Measurements from ENCODE around the gene CREG2. TPM values are rescaled to one million over a fixed set of nuclear protein-coding genes. Genes with fewer than 3 reads are reported as not detected.
A peak's percentile ranks its signal among the peaks of the same experiment; 100 is the strongest.

Gene CREG2
- total and polyA plus RNA-seq, 10 donors: 0.17 TPM; not detected in 9

DNA sequence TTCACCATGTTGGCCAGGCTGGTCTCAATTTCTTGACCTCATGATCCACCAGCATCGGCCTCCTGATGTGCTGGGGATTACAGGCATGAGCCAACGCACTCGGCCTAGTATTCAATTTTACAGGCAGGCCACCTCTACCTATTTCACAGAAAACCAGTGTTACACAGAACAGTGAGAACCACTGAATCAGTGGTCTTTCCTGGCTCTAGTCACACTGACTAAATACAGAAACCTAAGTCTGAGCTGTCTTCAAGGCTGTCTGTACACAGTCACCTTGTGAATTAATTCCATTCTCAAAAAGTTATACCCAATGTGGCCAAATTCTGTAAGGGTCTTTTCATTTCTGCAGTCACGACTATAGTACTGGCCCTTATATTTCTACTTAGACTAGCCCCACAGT, 82.3 kb downstream of the CREG2 start:
- Histone ChIP-seq H3K36me3 (peaks cover 0 to 63% (median 3%) of the 10 kb centered on the region in 6 donors), H3K4me1 (peaks cover 44 to 91% (median 79%) of the 10 kb centered on the region in 6 donors), H3K9me3 (no peaks in the 10 kb centered on the region), H3K27me3 (replicated peaks in 1 of 7) (no peaks in the 10 kb centered on the region), H3K27ac (peak overlapping the region in 7 of 8 donors; percentile 96 to 100 (median 99)), H3K4me3 (peak overlapping the region in 7 of 8 donors; percentile 11 to 87 (median 78))
- 76 to 91% (median 84%) methylated on average over 4 of the region's 4 CpGs for WGBS, 5 donors
- TF ChIP-seq POLR2A (IDR thresholded peaks at IDR 0.05) (no peak), POLR2AphosphoS5 (IDR thresholded peaks at IDR 0.05) (no peak)
- TF ChIP-seq, protein P1, sequence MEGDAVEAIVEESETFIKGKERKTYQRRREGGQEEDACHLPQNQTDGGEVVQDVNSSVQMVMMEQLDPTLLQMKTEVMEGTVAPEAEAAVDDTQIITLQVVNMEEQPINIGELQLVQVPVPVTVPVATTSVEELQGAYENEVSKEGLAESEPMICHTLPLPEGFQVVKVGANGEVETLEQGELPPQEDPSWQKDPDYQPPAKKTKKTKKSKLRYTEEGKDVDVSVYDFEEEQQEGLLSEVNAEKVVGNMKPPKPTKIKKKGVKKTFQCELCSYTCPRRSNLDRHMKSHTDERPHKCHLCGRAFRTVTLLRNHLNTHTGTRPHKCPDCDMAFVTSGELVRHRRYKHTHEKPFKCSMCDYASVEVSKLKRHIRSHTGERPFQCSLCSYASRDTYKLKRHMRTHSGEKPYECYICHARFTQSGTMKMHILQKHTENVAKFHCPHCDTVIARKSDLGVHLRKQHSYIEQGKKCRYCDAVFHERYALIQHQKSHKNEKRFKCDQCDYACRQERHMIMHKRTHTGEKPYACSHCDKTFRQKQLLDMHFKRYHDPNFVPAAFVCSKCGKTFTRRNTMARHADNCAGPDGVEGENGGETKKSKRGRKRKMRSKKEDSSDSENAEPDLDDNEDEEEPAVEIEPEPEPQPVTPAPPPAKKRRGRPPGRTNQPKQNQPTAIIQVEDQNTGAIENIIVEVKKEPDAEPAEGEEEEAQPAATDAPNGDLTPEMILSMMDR (IDR thresholded peaks at IDR 0.05 in 8 of 11, conservative IDR thresholded peaks at IDR 0.05 in 3 of 11): no peak
- intact Hi-C loops (cut with DNase I; ENCODE audit: low total_unique reads): loop anchor here (10.0 kb wide), 1 partner anchor 50 kb away; the partner anchor contains the start of gene CNOT11
- DNase-seq: no peak

DNA sequence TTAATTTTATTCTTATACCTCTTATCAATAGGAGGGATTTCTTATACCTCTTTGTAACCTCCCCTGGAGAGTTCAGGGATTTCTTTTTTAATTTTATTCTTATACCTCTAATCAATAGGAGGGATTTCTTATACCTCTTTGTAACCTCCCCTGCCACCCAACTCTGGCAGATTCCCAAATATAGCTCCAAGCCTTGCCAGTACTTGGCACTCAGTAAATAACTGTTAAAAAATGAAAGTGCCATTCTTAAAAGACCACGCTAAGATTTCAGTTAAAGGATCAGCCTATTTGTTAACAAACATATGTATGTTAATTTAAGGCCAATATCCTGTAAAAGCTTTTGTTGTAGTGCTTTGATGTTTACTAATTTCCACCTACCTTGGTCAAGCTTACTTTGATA, 83.6 kb downstream of the CREG2 start:
- Histone ChIP-seq H3K27me3 (replicated peaks in 1 of 7) (no peaks in the 10 kb centered on the region), H3K36me3 (peaks cover 0 to 75% (median 3%) of the 10 kb centered on the region in 6 donors), H3K27ac (peak overlapping the region in 2 of 8 donors; percentile 98 to 99), H3K4me1 (peaks cover 48 to 91% (median 80%) of the 10 kb centered on the region in 6 donors), H3K9me3 (no peaks in the 10 kb centered on the region), H3K4me3 (peak overlapping the region in 5 of 8 donors; percentile 14 to 87 (median 78))
- 85 to 95% (median 92%) methylated on average over 1 of the region's 1 CpG for WGBS, 5 donors
- no peak for DNase-seq
- TF ChIP-seq POLR2A (IDR thresholded peaks at IDR 0.05): no peak
- intact Hi-C loops (cut with DNase I; ENCODE audit: low total_unique reads): loop anchor here (10.0 kb wide), 1 partner anchor 49 kb away; the partner anchor contains the start of gene CNOT11

DNA sequence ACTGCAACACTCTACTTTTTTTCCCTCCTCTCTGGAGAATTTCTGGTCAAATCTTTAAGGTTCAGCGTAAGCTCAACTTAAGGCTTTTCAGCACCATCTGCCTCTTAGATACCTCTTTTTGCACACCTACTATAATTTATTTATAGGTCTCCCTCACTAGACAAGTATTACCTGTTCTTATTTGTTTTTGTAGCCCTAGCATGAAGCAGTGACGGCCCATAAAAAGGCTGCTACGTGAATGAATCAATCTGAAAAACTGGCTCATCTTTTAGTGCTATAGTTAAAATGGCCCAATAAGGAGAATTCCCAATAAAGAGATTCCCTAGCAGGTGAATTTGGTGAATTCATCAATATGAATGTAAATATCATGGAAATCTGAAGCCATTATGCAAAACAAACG, 85.3 kb downstream of the CREG2 start:
- H3K9me3 ChIP-seq: no peaks in the 10 kb centered on the region
- peak overlapping the region in 1 of 8 donors; percentile 87 for H3K4me3 ChIP-seq
- intact Hi-C loops (cut with DNase I; ENCODE audit: low total_unique reads): loop anchor here (10.0 kb wide), 1 partner anchor 47 kb away; the partner anchor contains the start of gene CNOT11
- peak overlapping the region in 3 of 8 donors; percentile 1 to 55 (median 45) for H3K27ac ChIP-seq
- TF ChIP-seq, protein P1 (IDR thresholded peaks at IDR 0.05 in 8 of 11, conservative IDR thresholded peaks at IDR 0.05 in 3 of 11): no peak
- TF ChIP-seq POLR2A (IDR thresholded peaks at IDR 0.05) (no peak), POLR2AphosphoS5 (IDR thresholded peaks at IDR 0.05) (no peak)
- WGBS, 5 donors: 84 to 93% (median 86%) methylated on average over 4 of the region's 4 CpGs
- peaks cover 55 to 100% (median 93%) of the 10 kb centered on the region in 6 donors for H3K4me1 ChIP-seq
- no peak for DNase-seq
- H3K27me3 ChIP-seq (replicated peaks in 1 of 7): no peaks in the 10 kb centered on the region
- H3K36me3 ChIP-seq: peaks cover 0 to 92% (median 3%) of the 10 kb centered on the region in 6 donors

DNA sequence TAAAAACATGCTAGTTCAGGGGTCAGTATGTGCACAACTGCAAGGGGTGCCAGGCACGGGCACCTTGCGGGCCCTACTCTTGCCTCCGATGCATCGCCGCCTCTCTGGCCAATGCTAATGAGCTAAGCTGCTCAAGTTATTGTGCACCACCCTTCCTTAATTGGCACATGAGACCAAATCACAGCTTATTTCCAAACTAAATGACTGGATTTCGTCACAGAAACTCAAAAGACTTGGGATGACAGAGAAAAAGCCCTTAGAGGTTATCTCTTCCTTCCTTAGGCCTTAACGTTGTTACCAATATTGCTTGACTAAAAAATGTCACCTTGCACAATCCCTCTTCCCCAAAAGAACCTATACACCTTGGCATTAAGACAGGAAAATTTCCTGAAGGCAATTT, 86.5 kb downstream of the CREG2 start:
- no peaks in the 10 kb centered on the region for H3K9me3 ChIP-seq
- DNase-seq: no peak
- WGBS, 5 donors: 60 to 70% (median 67%) methylated on average over 7 of the region's 7 CpGs
- H3K27me3 ChIP-seq (replicated peaks in 1 of 7): no peaks in the 10 kb centered on the region
- peak overlapping the region in 3 of 8 donors; percentile 1 to 87 (median 12) for H3K4me3 ChIP-seq
- peaks cover 0 to 90% (median 3%) of the 10 kb centered on the region in 6 donors for H3K36me3 ChIP-seq
- H3K27ac ChIP-seq: peak overlapping the region in 4 of 8 donors; percentile 2 to 59 (median 44)
- peaks cover 55 to 100% (median 97%) of the 10 kb centered on the region in 6 donors for H3K4me1 ChIP-seq
- intact Hi-C loops (cut with DNase I; ENCODE audit: low total_unique reads): loop anchor here (10.0 kb wide), 1 partner anchor 46 kb away; the partner anchor contains the start of gene CNOT11
- TF ChIP-seq, protein P1 (IDR thresholded peaks at IDR 0.05 in 8 of 11, conservative IDR thresholded peaks at IDR 0.05 in 3 of 11): no peak
- TF ChIP-seq POLR2AphosphoS5 (IDR thresholded peaks at IDR 0.05): peak in 2 of 3 donors; percentile 21 to 38

All from spleen (tissue), 11 donors.